Fibroblast of peridontal ligament (primary cell): ENCODE measurements around the gene ERO1A.
"Not testable (repeated sequence)": the region's sequence is repeated elsewhere in the genome, so short reads cannot be mapped to it uniquely, and the experiment has no call there.

Source experiments
- DNase-seq: peaks from one replicate; pipeline ENCODE4 v3.0.0-alpha.2; 2010; ENCODE audit errors: extremely low read depth

ERO1A gene

GRCh38 chr14:52695481-52696091, at the start of gene ERO1A:
Gene ERO1A, minus strand, starts transcription at chr14:52695558. Its CDS starts 77 bp downstream, at chr14:52695481.
- peak; percentile 79 for DNase-seq

GRCh38 chr14:52741865-52742264, 46.5 kb upstream of the ERO1A start:
- no peak for DNase-seq

GRCh38 chr14:52740751-52741150, 45.4 kb upstream of the ERO1A start:
- no peak for DNase-seq

- DNase-seq, result no peak
These were observed 43.1 kb upstream of the ERO1A start for GRCh38 chr14:52738409-52738808.

- no peak for DNase-seq
These were observed 40.6 kb upstream of the ERO1A start for GRCh38 chr14:52735921-52736489.

- no peak for DNase-seq
These were observed 38.5 kb upstream of the ERO1A start for GRCh38 chr14:52733824-52734223.

- DNase-seq, result peak; percentile 30
These were observed 35.4 kb upstream of the ERO1A start for GRCh38 chr14:52730709-52731111.

- DNase-seq, result peak; percentile 93
These were observed 34.8 kb upstream of the ERO1A start, which contains the start of gene STYX for GRCh38 chr14:52729925-52730708. Gene STYX, plus strand, starts transcription at chr14:52730166. Its CDS starts 309 bp downstream, at chr14:52730475.

GRCh38 chr14:52729585-52729924, 34.2 kb upstream of the ERO1A start:
- DNase-seq, result no peak

GRCh38 chr14:52729035-52729434, 33.7 kb upstream of the ERO1A start:
- not testable (repeated sequence) for DNase-seq

- not testable (repeated sequence) for DNase-seq
These were observed 32.2 kb upstream of the ERO1A start for GRCh38 chr14:52727509-52727908.

- no peak for DNase-seq
These were observed 28.9 kb upstream of the ERO1A start for GRCh38 chr14:52724360-52724644.

GRCh38 chr14:52723514-52724359, 28.4 kb upstream of the ERO1A start:
- no peak for DNase-seq

- DNase-seq, result no peak
These were observed 20.8 kb upstream of the ERO1A start for GRCh38 chr14:52716155-52716554.

GRCh38 chr14:52711666-52712065, 16.3 kb upstream of the ERO1A start:
- DNase-seq, result peak; percentile 41

- peak; percentile 81 for DNase-seq
These were observed 11.7 kb upstream of the ERO1A start, which contains the start of gene PSMC6 for GRCh38 chr14:52706724-52707706. Gene PSMC6, plus strand, starts transcription at chr14:52707200. Its CDS starts 20 bp downstream, at chr14:52707220.

- DNase-seq, result no peak
These were observed 10.9 kb upstream of the ERO1A start for GRCh38 chr14:52706286-52706685.

- DNase-seq, result no peak
These were observed 8.3 kb upstream of the ERO1A start for GRCh38 chr14:52703664-52704063.

- DNase-seq, result peak; percentile 99
These were observed 7.9 kb upstream of the ERO1A start for GRCh38 chr14:52703225-52703624.

- no peak for DNase-seq
These were observed 5.9 kb upstream of the ERO1A start for GRCh38 chr14:52701223-52701622.

GRCh38 chr14:52700701-52701172, 5.4 kb upstream of the ERO1A start:
- no peak for DNase-seq
